Measurements from ENCODE around the gene PDF. TPM values are rescaled to one million over a fixed set of nuclear protein-coding genes. Genes with fewer than 3 reads are reported as not detected.
"Not testable (repeated sequence)": the region's sequence is repeated elsewhere in the genome, so short reads cannot be mapped to it uniquely, and the experiment has no call there.

Gene PDF
- polyA plus RNA-seq, 1 experiment, result 4.0 TPM

DNA sequence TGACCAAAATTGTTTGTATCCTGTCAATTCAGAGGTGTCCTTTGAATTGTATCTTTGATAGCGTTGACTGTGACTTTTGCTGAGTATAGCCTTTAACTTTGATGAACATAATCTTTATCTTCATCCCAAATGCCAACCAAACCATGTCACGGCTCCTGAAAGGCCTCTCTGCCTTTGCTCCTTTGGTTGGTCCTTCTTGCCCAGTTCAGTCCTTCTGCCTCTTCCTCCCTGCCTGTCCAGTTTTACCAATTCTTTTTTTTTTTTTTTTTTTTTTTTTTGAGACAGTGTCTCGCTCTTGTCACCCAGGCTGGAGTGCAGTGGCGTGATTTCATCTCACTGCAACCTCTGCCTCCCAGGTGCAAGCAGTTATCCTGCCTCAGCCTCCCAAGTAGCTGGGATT lies 32.1 kb downstream of the PDF start:
- no peak for DNase-seq (ENCODE audit: low read depth)
- ChIA-PET POLR2A (no interaction called here), CTCF (no interaction called here)
- TF ChIP-seq, protein P1, sequence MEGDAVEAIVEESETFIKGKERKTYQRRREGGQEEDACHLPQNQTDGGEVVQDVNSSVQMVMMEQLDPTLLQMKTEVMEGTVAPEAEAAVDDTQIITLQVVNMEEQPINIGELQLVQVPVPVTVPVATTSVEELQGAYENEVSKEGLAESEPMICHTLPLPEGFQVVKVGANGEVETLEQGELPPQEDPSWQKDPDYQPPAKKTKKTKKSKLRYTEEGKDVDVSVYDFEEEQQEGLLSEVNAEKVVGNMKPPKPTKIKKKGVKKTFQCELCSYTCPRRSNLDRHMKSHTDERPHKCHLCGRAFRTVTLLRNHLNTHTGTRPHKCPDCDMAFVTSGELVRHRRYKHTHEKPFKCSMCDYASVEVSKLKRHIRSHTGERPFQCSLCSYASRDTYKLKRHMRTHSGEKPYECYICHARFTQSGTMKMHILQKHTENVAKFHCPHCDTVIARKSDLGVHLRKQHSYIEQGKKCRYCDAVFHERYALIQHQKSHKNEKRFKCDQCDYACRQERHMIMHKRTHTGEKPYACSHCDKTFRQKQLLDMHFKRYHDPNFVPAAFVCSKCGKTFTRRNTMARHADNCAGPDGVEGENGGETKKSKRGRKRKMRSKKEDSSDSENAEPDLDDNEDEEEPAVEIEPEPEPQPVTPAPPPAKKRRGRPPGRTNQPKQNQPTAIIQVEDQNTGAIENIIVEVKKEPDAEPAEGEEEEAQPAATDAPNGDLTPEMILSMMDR (IDR thresholded peaks at IDR 0.05; ENCODE audit: insufficient read depth, low read depth, low read length), result no peak
- Histone ChIP-seq H3K27me3 (ENCODE audit: control insufficient read depth, insufficient read depth, low read length) (no peaks in the 10 kb centered on the region), H3K36me3 (ENCODE audit: control insufficient read depth, insufficient read depth, low read length) (peaks cover 7% of the 10 kb centered on the region), H3K4me3 (ENCODE audit: low read depth, low read length) (no peak overlapping the region)

DNA sequence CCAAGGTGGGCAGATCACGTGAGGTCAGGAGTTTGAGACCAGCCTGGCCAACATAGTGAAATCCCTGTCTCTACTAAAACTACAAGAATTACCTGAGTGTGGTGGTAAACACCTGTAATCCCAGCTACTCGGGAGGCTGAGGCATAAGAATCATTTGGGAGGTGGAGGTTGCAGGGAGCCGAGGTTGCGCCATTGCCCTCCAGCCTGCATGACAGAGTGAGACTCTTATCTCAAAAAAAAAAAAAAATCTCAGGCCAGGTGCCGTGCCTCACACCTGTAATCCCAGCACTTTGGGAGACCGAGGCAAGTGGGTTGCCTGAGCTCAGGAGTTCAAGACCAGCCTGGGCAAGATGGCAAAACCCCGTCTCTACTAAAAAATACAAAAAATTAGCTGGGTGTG lies 33.6 kb downstream of the PDF start:
- DNase-seq (ENCODE audit: low read depth); H3K27me3 ChIP-seq (ENCODE audit: control insufficient read depth, insufficient read depth, low read length); H3K4me3 ChIP-seq (ENCODE audit: low read depth, low read length); POLR2A ChIA-PET; H3K36me3 ChIP-seq (ENCODE audit: control insufficient read depth, insufficient read depth, low read length): not testable (repeated sequence)
- CTCF ChIA-PET, result interaction anchor here (0.6 kb wide), 1 partner anchor 1829 kb away, joined by 3 read pairs; no protein-coding TSS in a partner anchor

DNA sequence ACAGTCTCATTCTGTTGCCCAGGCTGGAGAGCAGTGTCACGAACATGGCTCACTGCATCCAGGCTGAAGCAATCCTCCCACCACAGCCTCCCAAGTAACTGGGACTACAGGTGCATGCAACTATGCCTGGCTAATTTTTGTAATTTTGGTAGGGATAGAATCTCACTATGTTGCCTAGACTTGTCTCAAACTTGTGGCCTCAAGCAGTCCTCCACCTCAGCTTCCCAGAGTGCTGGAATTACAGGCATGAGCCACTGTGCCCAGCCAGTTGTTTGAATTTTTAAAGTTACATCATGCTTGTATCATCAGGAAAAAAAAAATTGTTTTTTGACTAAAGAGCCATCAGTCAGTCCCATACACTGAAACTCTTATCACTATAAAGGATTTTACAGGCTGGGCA lies 36.3 kb downstream of the PDF start:
- no peak overlapping the region for H3K4me3 ChIP-seq (ENCODE audit: low read depth, low read length)
- POLR2A ChIA-PET, result no interaction called here
- TF ChIP-seq, protein P1 (IDR thresholded peaks at IDR 0.05; ENCODE audit: insufficient read depth, low read depth, low read length), result no peak
- no peaks in the 10 kb centered on the region for H3K27me3 ChIP-seq (ENCODE audit: control insufficient read depth, insufficient read depth, low read length)
- DNase-seq (ENCODE audit: low read depth), result no peak
- CTCF ChIA-PET, result interaction anchor here (0.6 kb wide), 1 partner anchor 147 kb away, joined by 3 read pairs; no protein-coding TSS in a partner anchor
- H3K36me3 ChIP-seq (ENCODE audit: control insufficient read depth, insufficient read depth, low read length), result peaks cover 3% of the 10 kb centered on the region

DNA sequence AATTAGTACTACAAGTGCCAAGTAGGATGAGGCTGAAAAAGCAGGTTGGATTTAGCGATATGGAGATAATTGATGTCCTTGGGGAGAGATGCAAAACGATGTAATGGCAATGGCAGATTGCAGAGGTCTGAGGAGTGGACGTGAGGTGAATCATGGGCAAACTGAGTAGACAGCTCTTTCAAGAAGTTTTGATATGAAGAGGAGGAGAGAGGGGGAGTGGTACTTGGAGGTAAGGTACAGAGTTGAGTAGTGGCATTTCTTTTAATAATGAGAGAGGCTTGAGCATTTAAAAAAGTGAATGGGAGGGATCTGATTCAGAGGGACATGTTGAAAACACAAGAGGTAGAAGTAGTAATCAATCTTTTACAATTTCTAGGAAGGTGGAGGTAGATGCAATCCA lies 37.0 kb downstream of the PDF start:
- DNase-seq (ENCODE audit: low read depth), result no peak
- Histone ChIP-seq H3K4me3 (ENCODE audit: low read depth, low read length) (no peak overlapping the region), H3K36me3 (ENCODE audit: control insufficient read depth, insufficient read depth, low read length) (peaks cover 2% of the 10 kb centered on the region; the same call in 1 of the 2 replicates), H3K27me3 (ENCODE audit: control insufficient read depth, insufficient read depth, low read length) (no peaks in the 10 kb centered on the region)
- TF ChIP-seq, protein P1 (IDR thresholded peaks at IDR 0.05; ENCODE audit: insufficient read depth, low read depth, low read length), result no peak
- ChIA-PET POLR2A (no interaction called here), CTCF (interaction anchor here (0.6 kb wide), 2 partner anchors 133 to 146 kb away, joined by 3 read pairs; no protein-coding TSS in a partner anchor)

DNA sequence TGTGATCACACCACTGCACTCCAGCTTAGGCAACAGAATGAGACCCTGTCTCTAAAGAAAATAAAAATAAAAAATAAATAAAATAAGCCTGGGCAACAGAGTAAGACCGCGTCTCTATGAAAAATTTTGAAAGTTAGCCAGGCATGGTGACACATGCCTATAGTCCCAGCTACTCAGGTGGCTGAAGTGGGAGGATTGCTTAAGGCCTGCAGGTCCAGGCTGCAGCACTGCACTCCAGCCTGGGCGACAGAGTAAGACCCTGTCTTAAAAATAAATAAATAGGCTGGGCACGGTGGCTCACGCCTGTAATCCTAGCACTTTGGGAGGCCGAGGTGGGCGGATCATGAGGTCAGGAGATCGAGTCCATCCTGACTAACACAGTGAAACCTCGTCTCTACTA lies 38.7 kb downstream of the PDF start:
- H3K36me3 ChIP-seq (ENCODE audit: control insufficient read depth, insufficient read depth, low read length); CTCF ChIA-PET; POLR2A ChIA-PET; H3K27me3 ChIP-seq (ENCODE audit: control insufficient read depth, insufficient read depth, low read length); H3K4me3 ChIP-seq (ENCODE audit: low read depth, low read length); DNase-seq (ENCODE audit: low read depth): not testable (repeated sequence)

DNA sequence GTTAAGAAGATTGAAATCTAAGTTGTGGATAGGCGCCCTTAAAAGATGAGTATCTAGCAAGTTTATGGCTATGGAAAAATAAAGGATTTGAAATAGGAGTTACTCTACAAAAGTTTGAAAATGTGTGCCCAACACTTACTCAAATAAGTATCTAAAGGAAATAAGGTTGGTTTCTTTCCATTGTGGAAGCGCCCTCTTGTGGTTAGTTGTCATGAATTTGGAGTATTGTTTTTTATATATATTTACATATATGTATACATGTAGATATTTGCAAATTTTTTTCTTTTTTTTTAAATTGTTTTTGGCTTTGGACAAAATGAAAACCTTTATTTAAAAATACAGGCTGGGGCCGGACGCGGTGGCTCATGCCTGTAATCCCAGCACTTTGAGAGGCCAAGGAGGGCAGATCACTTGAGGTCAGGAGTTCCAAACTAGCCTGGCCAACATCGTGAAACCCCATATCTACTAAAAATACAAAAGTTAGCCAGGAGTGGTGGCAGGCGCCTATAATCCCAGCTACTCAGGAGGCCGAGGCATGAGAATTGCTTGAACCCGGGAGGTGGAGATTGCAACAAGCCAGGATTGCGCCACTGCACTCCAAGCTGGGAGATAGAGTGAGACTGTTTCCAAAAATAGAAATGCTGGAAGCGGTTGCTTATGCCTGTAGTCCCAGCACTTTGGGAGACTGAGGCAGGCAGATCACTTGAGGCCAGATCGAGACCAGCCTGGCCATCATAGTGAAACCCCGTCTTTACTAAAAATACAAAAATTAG lies 43.3 kb downstream of the PDF start:
- no peak overlapping the region for H3K4me3 ChIP-seq (ENCODE audit: low read depth, low read length)
- POLR2A ChIA-PET, result no interaction called here
- DNase-seq (ENCODE audit: low read depth), result no peak
- TF ChIP-seq, protein P1 (IDR thresholded peaks at IDR 0.05; ENCODE audit: insufficient read depth, low read depth, low read length), result peak; percentile 37; the same call in 1 of the 2 replicates
- CTCF ChIA-PET, result interaction anchor here (0.6 to 6.4 kb wide), 20 partner anchors 8 to 160 kb away, joined by 3 to 98 read pairs (median 4); no protein-coding TSS in a partner anchor
- H3K27me3 ChIP-seq (ENCODE audit: control insufficient read depth, insufficient read depth, low read length), result no peaks in the 10 kb centered on the region
- peaks cover 2% of the 10 kb centered on the region; the same call in 1 of the 2 replicates for H3K36me3 ChIP-seq (ENCODE audit: control insufficient read depth, insufficient read depth, low read length)

Measured in BJ (cell line).